ENCODE results near the gene ARRDC5.
"Not testable (repeated sequence)": the region's sequence is repeated elsewhere in the genome, so short reads cannot be mapped to it uniquely, and the experiment has no call there.

ARRDC5 gene

GRCh38 chr19:4851551-4852290 is 51.0 kb downstream of the ARRDC5 start:
- Histone ChIP-seq H3K4me1 (ENCODE audit: control insufficient read depth, insufficient read depth, low read length) (no peaks in the 10 kb centered on the region), H3K27ac (ENCODE audit: insufficient read depth, low read depth, low read length, poor library complexity, severe bottlenecking) (no peak overlapping the region), H3K36me3 (ENCODE audit: control insufficient read depth, insufficient read depth, low read length) (peaks cover 16% of the 10 kb centered on the region), H3K9me3 (ENCODE audit: control insufficient read depth, low read length) (no peaks in the 10 kb centered on the region), H3K4me3 (ENCODE audit: insufficient read depth, low read depth, low read length) (no peak overlapping the region), H3K27me3 (ENCODE audit: control insufficient read depth, insufficient read depth, low read length, poor library complexity, severe bottlenecking) (no peaks in the 10 kb centered on the region)
- WGBS, 2 experiments = 75 to 76% methylated on average over 42 of the region's 42 CpGs

DNA sequence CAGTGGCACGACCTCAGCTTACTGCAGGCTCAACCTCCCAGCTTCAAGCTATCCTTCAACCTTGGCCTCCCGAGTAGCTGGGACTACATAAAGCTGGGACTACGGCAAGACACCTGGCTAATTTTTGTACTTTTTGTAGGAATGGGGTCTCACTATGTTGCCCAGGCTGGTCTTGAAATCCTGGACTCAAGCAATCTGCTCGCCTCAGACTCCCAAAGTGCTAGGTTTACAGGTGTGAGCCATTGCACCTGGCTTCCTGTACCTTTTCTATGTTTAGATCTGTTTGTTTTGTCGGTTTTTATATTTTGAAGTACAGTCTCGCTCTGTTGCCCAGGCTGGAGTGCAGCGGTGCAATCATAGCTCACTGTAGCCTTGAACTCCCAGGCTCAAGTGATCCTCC is 53.7 kb downstream of the ARRDC5 start:
- Histone ChIP-seq H3K4me3 (ENCODE audit: insufficient read depth, low read depth, low read length) (no peak overlapping the region), H3K27me3 (ENCODE audit: control insufficient read depth, insufficient read depth, low read length, poor library complexity, severe bottlenecking) (no peaks in the 10 kb centered on the region), H3K4me1 (ENCODE audit: control insufficient read depth, insufficient read depth, low read length) (no peaks in the 10 kb centered on the region), H3K27ac (ENCODE audit: insufficient read depth, low read depth, low read length, poor library complexity, severe bottlenecking) (no peak overlapping the region), H3K9me3 (ENCODE audit: control insufficient read depth, low read length) (no peaks in the 10 kb centered on the region), H3K36me3 (ENCODE audit: control insufficient read depth, insufficient read depth, low read length) (peaks cover 16% of the 10 kb centered on the region)
- WGBS, 2 experiments = 95% methylated on average over 7 of the region's 7 CpGs

GRCh38 chr19:4847190-4847973 is 55.3 kb downstream of the ARRDC5 start:
- H3K9me3 ChIP-seq (ENCODE audit: control insufficient read depth, low read length) = no peaks in the 10 kb centered on the region
- WGBS, 2 experiments = 95 to 97% methylated on average over 23 of the region's 23 CpGs
- H3K36me3 ChIP-seq (ENCODE audit: control insufficient read depth, insufficient read depth, low read length) = peaks cover 23% of the 10 kb centered on the region
- H3K27me3 ChIP-seq (ENCODE audit: control insufficient read depth, insufficient read depth, low read length, poor library complexity, severe bottlenecking) = no peaks in the 10 kb centered on the region
- H3K4me1 ChIP-seq (ENCODE audit: control insufficient read depth, insufficient read depth, low read length) = no peaks in the 10 kb centered on the region
- no peak overlapping the region for H3K27ac ChIP-seq (ENCODE audit: insufficient read depth, low read depth, low read length, poor library complexity, severe bottlenecking)
- H3K4me3 ChIP-seq (ENCODE audit: insufficient read depth, low read depth, low read length) = no peak overlapping the region

- not testable (repeated sequence) for H3K9me3 ChIP-seq (ENCODE audit: control insufficient read depth, low read length); H3K27me3 ChIP-seq (ENCODE audit: control insufficient read depth, insufficient read depth, low read length, poor library complexity, severe bottlenecking); H3K27ac ChIP-seq (ENCODE audit: insufficient read depth, low read depth, low read length, poor library complexity, severe bottlenecking); H3K4me1 ChIP-seq (ENCODE audit: control insufficient read depth, insufficient read depth, low read length); H3K4me3 ChIP-seq (ENCODE audit: insufficient read depth, low read depth, low read length)
- H3K36me3 ChIP-seq (ENCODE audit: control insufficient read depth, insufficient read depth, low read length) = peaks cover 29% of the 10 kb centered on the region
- 91 to 96% methylated on average over 8 of the region's 9 CpGs for WGBS, 2 experiments
Observed at GRCh38 chr19:4845975-4846374, 56.7 kb downstream of the ARRDC5 start.

GRCh38 chr19:4844348-4845179 is 58.1 kb downstream of the ARRDC5 start:
- H3K36me3 ChIP-seq (ENCODE audit: control insufficient read depth, insufficient read depth, low read length) = peaks cover 29% of the 10 kb centered on the region
- H3K27ac ChIP-seq (ENCODE audit: insufficient read depth, low read depth, low read length, poor library complexity, severe bottlenecking) = no peak overlapping the region
- 92 to 94% methylated on average over 10 of the region's 10 CpGs for WGBS, 2 experiments

GRCh38 chr19:4843647-4843965 is 59.1 kb downstream of the ARRDC5 start:
- no peak overlapping the region for H3K27ac ChIP-seq (ENCODE audit: insufficient read depth, low read depth, low read length, poor library complexity, severe bottlenecking)
- 95 to 98% methylated on average over 6 of the region's 6 CpGs for WGBS, 2 experiments
- no peaks in the 10 kb centered on the region for H3K9me3 ChIP-seq (ENCODE audit: control insufficient read depth, low read length)
- no peak overlapping the region for H3K4me3 ChIP-seq (ENCODE audit: insufficient read depth, low read depth, low read length)
- no peaks in the 10 kb centered on the region for H3K4me1 ChIP-seq (ENCODE audit: control insufficient read depth, insufficient read depth, low read length)
- peaks cover 33% of the 10 kb centered on the region for H3K36me3 ChIP-seq (ENCODE audit: control insufficient read depth, insufficient read depth, low read length)
- H3K27me3 ChIP-seq (ENCODE audit: control insufficient read depth, insufficient read depth, low read length, poor library complexity, severe bottlenecking) = no peaks in the 10 kb centered on the region

More at GRCh38 chr19:4844348-4845179, 58.1 kb downstream of the ARRDC5 start:
- H3K27me3 ChIP-seq (ENCODE audit: control insufficient read depth, insufficient read depth, low read length, poor library complexity, severe bottlenecking) = no peaks in the 10 kb centered on the region
- no peak overlapping the region for H3K4me3 ChIP-seq (ENCODE audit: insufficient read depth, low read depth, low read length)
- H3K4me1 ChIP-seq (ENCODE audit: control insufficient read depth, insufficient read depth, low read length) = no peaks in the 10 kb centered on the region
- H3K9me3 ChIP-seq (ENCODE audit: control insufficient read depth, low read length) = no peaks in the 10 kb centered on the region
